Measurements from ENCODE around the gene SCN3A.

SCN3A gene

DNA sequence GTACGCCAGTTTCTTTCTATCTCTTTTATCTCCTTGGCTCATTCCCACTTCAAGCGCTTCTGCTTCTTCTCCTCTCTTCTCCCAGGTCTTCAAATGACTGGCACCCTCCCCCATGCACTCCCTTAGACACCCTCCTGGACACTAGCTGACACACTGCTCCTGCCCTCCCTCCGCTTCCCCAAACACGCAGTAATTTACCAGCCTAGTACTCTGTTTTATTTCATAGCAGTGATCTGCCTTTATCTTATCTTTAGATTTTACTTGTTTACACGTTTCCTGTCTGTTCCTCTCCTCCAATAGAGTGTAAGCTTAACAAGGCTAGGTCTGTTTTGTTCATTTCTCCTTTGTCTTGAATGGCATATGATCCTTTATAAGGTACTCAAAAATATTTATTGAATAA is 93.9 kb downstream of the SCN3A start:
- no peak for DNase-seq

- no peak for DNase-seq
Measured at GRCh38 chr2:165105926-165106325, 97.9 kb downstream of the SCN3A start.

DNA sequence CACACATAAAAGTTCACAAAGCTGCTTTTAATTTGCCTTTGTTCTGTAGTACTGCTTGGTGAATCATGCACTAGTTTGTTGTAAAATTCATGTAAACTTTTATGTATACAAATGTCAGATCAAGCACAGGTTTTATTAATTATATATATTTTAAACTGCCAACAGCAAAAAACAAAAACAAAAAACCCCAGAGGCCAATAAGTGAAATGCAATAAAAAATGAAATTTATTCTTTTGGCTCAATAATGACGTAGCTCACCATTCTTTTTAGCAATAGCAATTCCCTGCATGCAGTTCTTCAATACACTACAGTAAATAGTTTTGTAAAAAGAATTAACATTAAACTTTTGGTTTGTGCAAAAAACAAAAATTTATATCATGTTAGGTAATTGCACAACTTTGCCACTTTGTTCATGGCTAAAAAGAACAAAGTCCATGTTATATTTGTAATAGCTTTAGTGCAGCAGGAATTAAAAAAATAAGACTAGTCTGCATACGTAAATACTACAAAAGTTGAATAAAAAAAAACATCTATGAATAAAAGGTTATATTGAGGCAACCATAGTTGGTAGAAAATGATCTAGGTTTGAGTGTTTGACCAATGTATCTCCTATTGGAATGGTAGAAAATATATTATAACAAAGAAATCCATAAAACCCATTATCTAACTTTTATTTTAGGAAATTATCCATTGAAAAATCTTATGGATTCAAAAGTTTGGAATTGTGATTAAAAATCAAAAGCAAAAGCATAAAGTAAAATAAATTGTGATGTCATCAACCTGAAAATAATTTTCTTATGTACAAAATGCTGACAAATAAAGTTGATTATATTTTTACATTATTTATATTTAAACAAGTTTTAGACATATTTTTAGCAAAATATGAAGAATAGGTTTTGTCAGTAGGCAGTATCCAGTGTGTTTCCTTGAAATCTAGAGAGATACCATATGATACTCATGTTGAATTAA is 115.6 kb downstream of the SCN3A start:
- no peak for DNase-seq

GRCh38 chr2:165086337-165086736 is 117.5 kb downstream of the SCN3A start:
- no peak for DNase-seq

DNA sequence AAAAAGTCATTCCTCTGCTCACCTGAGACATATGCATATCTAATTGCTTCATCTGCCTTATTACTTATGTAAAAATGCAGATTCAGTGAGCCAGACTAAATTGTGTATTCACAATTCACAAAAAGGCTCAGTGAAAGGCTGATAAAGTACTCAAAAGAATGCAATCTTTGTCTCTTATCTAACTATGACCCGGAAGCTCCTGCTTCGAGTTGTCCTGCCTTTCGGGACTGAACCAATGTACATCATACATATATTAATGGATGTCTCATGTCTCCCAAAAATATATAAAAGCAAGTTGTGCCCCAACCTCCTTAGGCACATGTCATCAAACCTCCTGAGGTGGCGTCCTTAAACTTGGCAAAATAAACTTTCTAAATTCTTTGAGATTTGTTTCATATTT is 120.5 kb downstream of the SCN3A start:
- DNase-seq: no peak

DNA sequence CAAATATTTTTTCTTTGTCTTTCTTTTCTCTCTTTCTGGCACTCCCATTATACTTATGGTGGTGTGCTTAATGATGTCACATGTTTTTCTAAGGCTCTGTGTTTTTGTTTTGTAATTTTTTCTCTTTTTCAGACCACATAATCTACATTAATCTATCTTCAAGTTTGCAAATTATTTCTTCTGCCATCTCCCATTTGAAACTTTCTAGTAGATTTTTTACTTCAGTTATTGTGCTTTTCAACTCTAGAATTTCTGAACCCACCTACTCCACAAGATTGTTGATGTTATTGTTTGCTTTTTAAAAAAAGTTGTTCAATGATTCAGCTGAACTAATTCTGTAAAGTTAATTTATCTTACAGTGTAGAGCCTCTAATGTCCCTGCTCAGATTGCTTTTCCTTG is 121.4 kb downstream of the SCN3A start:
- DNase-seq: no peak

DNA sequence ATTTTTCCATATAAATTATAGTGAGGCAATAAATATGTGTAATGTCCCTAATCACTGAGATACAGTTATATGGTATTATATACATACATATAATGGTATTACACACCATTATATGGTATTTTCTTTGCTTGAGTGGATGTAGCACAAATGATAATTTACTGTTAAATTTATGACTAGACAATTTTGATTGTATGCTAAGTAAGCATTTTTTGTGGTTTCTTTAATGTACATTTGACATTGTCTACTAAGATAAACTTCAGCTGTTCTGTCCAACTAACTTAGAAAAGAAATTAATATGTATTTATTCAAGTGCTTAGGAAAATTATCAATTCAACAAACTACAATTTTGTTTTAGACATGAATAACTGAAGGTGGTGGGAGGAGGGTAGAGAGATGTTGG is 122.6 kb downstream of the SCN3A start:
- DNase-seq: no peak

DNA sequence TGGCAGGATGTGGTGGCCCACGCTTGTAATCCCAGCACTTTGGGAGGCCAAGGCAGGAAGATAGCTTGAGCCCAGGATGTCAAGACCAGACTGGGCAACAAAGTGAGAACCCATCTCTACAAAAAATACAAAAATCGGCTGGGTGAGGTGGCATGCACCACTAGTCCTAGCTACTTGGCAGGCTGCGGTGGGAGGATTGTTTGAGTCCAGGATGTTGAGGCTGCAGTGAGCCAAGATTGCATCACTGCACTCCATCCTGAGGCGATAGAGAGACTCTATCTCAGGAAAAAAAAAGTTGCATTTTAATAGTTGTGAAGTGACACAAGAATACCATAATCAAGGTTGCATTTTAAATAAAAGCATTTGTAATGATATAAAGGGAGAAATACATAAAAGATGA is 124.4 kb downstream of the SCN3A start:
- no peak for DNase-seq

DNA sequence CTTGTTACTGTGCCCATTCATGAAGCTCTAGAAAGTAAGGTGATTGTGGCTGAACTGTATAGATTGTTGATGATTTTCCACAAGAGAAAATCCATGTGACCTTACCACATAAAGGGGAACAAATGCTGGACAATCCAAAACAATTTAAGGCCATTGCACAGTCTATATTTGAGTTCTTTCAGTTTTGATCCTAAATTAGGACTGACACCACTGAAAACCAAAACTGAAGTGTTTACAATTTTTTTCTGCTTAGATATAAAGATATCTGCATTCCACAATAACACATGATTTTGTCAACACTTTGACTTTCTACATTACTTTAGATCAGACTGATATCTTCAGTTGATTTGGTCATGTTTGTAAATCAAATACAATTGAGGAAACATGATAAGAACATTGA is 124.9 kb downstream of the SCN3A start:
- DNase-seq: no peak

DNA sequence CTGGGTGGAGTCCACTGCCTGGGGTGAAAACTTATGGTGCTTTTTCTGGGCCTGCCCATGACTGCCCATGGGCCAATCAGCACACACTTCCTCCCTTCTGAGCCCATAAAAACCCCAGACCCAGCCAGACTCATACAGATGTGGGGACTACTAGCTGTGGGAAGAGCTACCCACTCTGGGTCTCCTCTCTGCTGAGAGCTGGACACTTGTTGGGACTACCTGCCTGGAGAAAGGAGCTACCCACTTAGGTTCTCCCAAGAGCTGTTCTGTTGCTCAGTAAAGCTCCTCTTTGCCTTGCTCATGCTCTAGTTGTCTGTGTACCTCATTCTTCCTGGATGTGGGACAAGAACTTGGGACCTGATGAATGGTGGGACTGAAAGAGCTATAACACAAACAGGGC is 129.0 kb downstream of the SCN3A start:
- DNase-seq: no peak

DNA sequence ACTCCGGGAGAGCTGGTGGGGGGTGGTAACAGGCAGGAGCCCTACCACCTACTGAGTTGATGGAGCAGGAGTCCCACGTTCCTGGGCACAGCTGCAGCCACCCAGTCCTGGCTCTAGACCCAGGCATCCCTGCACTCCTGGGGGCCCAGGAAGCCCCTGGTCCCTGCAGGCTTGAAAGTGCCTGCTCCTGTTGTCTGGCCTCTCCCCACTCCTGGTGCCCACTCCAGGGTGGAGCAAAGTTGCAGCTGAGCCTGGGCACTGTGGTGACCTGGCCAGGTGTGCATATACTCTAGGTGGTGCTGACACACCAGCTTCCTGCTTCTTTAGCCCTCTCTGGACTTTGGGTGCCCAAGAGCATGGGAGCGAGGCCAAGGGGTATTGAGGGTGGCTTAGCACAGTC is 129.5 kb downstream of the SCN3A start:
- DNase-seq: no peak

DNA sequence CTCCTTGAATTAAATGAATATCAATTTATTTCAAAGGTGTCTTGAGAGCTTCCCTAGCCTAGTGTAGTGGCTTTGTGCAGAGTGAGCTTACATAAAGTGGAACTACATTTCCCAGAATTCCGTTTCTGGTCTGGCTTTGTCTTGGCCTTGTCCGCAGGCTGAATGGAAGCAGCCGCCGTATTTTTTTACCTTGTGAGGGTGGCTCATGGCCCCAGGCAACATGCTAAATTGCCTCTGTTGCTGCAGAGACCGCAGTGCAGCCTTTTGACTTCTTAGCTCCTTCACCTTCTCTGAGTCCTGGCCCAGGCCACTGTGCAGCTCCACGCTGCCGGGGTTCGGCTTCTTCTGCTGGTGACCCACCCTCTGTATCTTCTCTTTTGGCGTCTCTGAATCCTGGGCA is 133.8 kb downstream of the SCN3A start:
- DNase-seq: no peak

DNA sequence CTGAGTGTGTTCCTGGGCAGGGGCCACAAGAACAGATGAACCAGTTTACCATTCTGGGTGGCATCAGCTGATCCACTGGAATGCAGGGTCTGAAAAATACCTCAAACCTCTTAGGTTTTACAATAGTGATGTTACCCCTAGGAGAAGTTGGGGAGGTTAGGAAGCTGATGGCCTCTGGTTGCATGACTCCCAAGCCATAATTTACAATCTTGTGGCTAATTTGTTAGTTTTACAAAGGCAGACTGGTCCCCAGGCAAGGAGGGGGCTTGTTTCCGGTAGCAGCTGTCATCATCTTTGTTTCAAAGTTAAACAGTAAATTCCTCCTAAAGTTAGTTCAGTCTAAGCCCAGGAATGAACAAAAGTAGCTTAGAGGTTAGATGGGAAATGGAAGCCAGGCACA is 134.7 kb downstream of the SCN3A start:
- DNase-seq: no peak

DNA sequence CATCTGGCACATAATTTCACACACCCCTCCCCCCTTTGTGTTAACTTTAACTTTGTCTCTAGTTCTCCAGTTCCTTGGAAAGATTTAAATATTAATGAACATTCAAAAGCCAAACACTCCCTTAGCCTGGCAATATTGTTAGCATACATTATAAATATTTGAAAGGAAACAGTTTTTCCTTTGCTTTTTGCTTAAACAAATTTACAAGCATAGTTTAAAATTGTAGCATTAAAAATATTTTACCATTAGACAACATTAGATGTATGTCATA is 135.4 kb downstream of the SCN3A start:
- DNase-seq: no peak

- DNase-seq: no peak
Measured at GRCh38 chr2:165067643-165068486, 136.0 kb downstream of the SCN3A start.

GRCh38 chr2:165064743-165065142 is 139.1 kb downstream of the SCN3A start:
- no peak for DNase-seq

GRCh38 chr2:165060411-165060810 is 143.4 kb downstream of the SCN3A start:
- DNase-seq: no peak

DNA sequence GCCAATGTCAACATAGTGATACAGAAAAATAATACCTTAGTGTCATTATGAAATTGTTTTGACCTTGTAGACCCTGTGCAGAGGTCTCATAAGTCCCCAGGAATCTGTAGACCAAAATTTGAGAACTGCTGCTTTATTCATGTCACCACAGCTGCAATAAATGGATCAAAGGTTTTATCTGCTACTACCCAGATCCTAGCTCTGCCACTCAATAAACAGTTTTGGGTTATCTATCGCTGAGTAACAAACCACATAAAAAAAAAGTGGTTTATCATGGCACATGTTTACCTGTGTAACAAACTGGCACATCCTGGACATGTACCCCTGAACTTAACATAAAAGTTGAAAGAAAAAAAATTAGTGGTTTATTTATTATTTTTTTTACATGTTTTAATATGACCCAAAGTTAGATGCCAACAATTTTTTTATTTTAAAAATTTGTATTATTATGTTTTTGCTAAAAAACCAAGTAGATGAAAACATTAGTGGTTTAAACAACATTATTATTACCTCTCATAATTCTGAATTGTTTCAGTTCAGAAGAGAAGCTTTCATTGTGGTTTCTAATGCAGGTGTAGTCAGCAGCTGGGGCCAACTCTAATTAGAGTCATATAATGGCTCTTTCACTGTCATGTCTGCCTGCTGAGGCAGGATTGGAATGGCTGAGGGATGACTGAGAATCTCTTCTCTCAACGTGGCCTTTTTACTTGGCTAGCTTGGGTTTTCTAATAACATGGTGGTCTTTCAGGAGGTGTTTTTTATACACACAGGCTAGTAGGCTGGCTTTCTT is 145.2 kb downstream of the SCN3A start:
- DNase-seq: no peak

- no peak for DNase-seq
Measured at GRCh38 chr2:165057931-165058330, 145.9 kb downstream of the SCN3A start.

DNA sequence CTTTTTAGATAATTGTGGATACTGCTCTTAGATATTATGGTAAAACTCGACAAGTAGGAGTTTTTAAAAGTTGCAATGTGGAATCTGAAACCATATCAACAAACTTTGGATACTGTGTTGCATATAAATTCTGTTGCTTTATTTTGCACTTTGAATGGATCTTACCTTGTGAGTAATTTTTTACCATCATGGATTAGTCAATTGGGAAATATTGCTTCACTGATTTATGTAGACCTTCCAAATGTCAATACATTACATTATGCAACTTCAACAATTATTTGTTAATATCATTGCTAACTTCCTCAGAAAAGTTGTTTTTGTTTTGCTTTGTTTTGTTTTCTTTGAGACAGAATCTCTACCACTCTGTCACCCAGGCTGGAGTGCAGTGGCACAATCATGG is 146.5 kb downstream of the SCN3A start:
- DNase-seq: no peak

- no peak for DNase-seq
Measured at GRCh38 chr2:165056564-165056963, 147.3 kb downstream of the SCN3A start.

DNA sequence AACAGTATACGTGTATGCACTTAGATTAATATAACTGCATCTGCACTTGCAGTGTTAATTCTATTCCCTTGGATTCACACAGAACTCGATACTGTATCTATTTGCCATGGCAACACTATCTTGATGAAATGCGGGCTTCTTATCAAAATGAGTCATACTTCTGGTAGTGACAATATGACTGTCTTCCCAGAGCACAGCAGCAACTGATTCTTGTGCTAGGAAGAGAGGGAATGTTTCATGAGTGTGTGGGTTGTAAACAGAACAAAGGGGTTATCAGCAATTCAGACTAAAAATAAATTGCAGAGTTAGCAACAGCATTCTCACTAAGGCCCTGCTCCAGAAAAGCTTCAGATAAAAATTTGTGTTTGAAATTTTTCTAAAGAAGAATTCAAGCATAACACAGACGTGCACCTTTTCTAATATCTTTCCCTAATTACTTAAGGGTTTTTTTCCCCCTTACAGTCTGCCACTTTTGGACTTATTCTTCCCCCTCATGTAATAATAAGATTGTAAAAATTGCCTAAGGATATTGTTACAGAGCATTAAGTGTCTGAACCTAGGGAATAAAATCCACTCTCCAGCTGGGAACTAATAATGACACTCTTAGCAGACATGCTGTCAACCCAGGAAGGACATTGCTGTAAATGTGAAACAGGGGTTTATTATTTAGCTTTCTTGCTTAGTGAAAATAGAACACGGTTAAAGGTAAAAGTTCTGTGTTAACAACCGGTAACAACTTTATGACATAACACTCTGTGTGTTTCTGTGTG is 148.6 kb downstream of the SCN3A start:
- no peak for DNase-seq

GRCh38 chr2:165054652-165055051 is 149.2 kb downstream of the SCN3A start:
- DNase-seq: no peak
